H9 (cell line): Measurements from ENCODE around the gene GNMT. TPM values are rescaled to one million over a fixed set of nuclear protein-coding genes. Genes with fewer than 3 reads are reported as not detected.

ENCODE experiments used
- DNase-seq: peaks from one replicate; pipeline ENCODE4 v3.0.0-alpha.2; 2017
- H2AFZ ChIP-seq: one replicate; pipeline ENCODE4 v1.6.1; 2013; ENCODE audit warnings: mild to moderate bottlenecking, low read length, control low read depth, moderate library complexity
- H2AK5ac ChIP-seq: 2 replicates; pipeline ENCODE4 v1.6.1; 2013; ENCODE audit warnings: low read length, control low read depth, mixed read lengths; ENCODE audit not compliant: insufficient read length
- H2BK120ac ChIP-seq: one replicate; pipeline ENCODE4 v1.6.1; 2013; ENCODE audit warnings: low read depth, mild to moderate bottlenecking, low read length, control low read depth, inconsistent platforms; ENCODE audit not compliant: poor library complexity, severe bottlenecking
- H2BK12ac ChIP-seq: 2 replicates; pipeline ENCODE4 v1.6.1; 2013; ENCODE audit warnings: low read length, control low read depth, mixed read lengths, low read depth; ENCODE audit not compliant: insufficient read length
- H2BK15ac ChIP-seq: 2 replicates; pipeline ENCODE4 v1.6.1; 2013; ENCODE audit warnings: low read depth, low read length, control low read depth
- H2BK20ac ChIP-seq: one replicate; pipeline ENCODE4 v1.6.1; 2013; ENCODE audit warnings: low read depth, mild to moderate bottlenecking, low read length, control low read depth, inconsistent platforms; ENCODE audit not compliant: poor library complexity, severe bottlenecking
- H2BK5ac ChIP-seq: 2 replicates; pipeline ENCODE4 v1.6.1; 2013; ENCODE audit warnings: low read length, control low read depth, mixed read lengths; ENCODE audit not compliant: insufficient read length
- H3K14ac ChIP-seq: 2 replicates; pipeline ENCODE4 v1.6.1; 2013; ENCODE audit warnings: low read length, control low read depth; ENCODE audit not compliant: insufficient read depth
- H3K18ac ChIP-seq: 2 replicates; pipeline ENCODE4 v1.6.1; 2013; ENCODE audit warnings: low read depth, mild to moderate bottlenecking, mixed read lengths, low read length, control low read depth; ENCODE audit not compliant: insufficient read length
- H3K23ac ChIP-seq: 2 replicates; pipeline ENCODE4 v1.6.1; 2013; ENCODE audit warnings: low read length, control low read depth, mixed read lengths, low read depth; ENCODE audit not compliant: insufficient read length
- H3K23me2 ChIP-seq: 2 replicates; pipeline ENCODE4 v1.6.1; 2013; ENCODE audit warnings: low read depth, mild to moderate bottlenecking, mixed read lengths, low read length, control low read depth; ENCODE audit not compliant: insufficient read length, poor library complexity, severe bottlenecking
- H3K27ac ChIP-seq: 2 replicates; pipeline ENCODE4 v1.5.1; 2013; ENCODE audit warnings: low read length, control low read depth, mixed read lengths, low read depth; ENCODE audit not compliant: insufficient read length
- H3K27me3 ChIP-seq: 2 replicates; pipeline ENCODE4 v1.6.1; 2013; ENCODE audit warnings: low read length, control low read depth, inconsistent platforms; ENCODE audit not compliant: insufficient read depth
- H3K4ac ChIP-seq: 2 replicates; pipeline ENCODE4 v1.6.1; 2013; ENCODE audit warnings: low read depth, mild to moderate bottlenecking, control low read depth, inconsistent platforms, low read length, moderate library complexity
- H3K4me1 ChIP-seq: 2 replicates; pipeline ENCODE4 v1.6.1; 2013; ENCODE audit warnings: low read length, control low read depth, inconsistent platforms; ENCODE audit not compliant: insufficient read depth
- H3K4me2 ChIP-seq: 2 replicates; pipeline ENCODE4 v1.6.1; 2013; ENCODE audit warnings: low read length, control low read depth, mixed read lengths; ENCODE audit not compliant: insufficient read length, insufficient read depth
- H3K56ac ChIP-seq: 2 replicates; pipeline ENCODE4 v1.6.1; 2013; ENCODE audit warnings: low read depth, mild to moderate bottlenecking, mixed read lengths, low read length, control low read depth; ENCODE audit not compliant: insufficient read length
- H3K79me1 ChIP-seq: 2 replicates; pipeline ENCODE4 v1.6.1; 2013; ENCODE audit warnings: low read depth, mild to moderate bottlenecking, moderate library complexity, low read length, control low read depth, inconsistent platforms; ENCODE audit not compliant: insufficient read depth, poor library complexity, severe bottlenecking
- H3K79me2 ChIP-seq: 2 replicates; pipeline ENCODE4 v1.6.1; 2013; ENCODE audit warnings: low read length, control low read depth, inconsistent platforms; ENCODE audit not compliant: insufficient read depth
- H3K9ac ChIP-seq: 2 replicates; pipeline ENCODE4 v1.6.1; 2013; ENCODE audit warnings: low read length, control low read depth, mixed read lengths; ENCODE audit not compliant: insufficient read length; ENCODE audit errors: extremely low read depth
- H3K9me3 ChIP-seq: one replicate; pipeline ENCODE4 v1.6.1; 2013; ENCODE audit warnings: low read depth, low read length, inconsistent platforms; ENCODE audit not compliant: control insufficient read depth
- H3T11ph ChIP-seq: one replicate; pipeline ENCODE4 v1.6.1; 2013; ENCODE audit warnings: mild to moderate bottlenecking, low read length, control low read depth, inconsistent platforms
- H4K20me1 ChIP-seq: one replicate; pipeline ENCODE4 v1.6.1; 2013; ENCODE audit not compliant: control insufficient read depth, insufficient read length, insufficient read depth
- H4K5ac ChIP-seq: 2 replicates; pipeline ENCODE4 v1.6.1; 2013; ENCODE audit warnings: low read depth, mild to moderate bottlenecking, mixed read lengths, low read length, control low read depth; ENCODE audit not compliant: insufficient read length
- H4K8ac ChIP-seq: replicated peaks from 2 replicates; pipeline ENCODE4 v1.6.1; 2013; ENCODE audit warnings: low read length, control low read depth, mixed read lengths, low read depth; ENCODE audit not compliant: insufficient read length
- H4K91ac ChIP-seq: 2 replicates; pipeline ENCODE4 v1.6.1; 2013; ENCODE audit warnings: low read depth, mild to moderate bottlenecking, moderate library complexity, mixed read lengths, low read length, control low read depth; ENCODE audit not compliant: insufficient read length
- H3K27ac Mint-ChIP-seq, 3 experiments: 2 replicates in 2 of 3; 3 replicates in 1 of 3; pipeline ENCODE4 v1.8.0; 2020 to 2021; ENCODE audit warnings: mixed read lengths in 3 of 3, mild to moderate bottlenecking in 1 of 3, moderate library complexity in 1 of 3
- H3K27me3 Mint-ChIP-seq: 2 replicates; pipeline ENCODE4 v1.8.0; 2021; ENCODE audit warnings: low read depth, mild to moderate bottlenecking, moderate library complexity, mixed read lengths
- H3K36me3 Mint-ChIP-seq, 3 experiments: 2 replicates in 2 of 3; 3 replicates in 1 of 3; pipeline ENCODE4 v1.8.0; 2020 to 2021; ENCODE audit warnings: low read depth in 3 of 3, mixed read lengths in 3 of 3; ENCODE audit not compliant: insufficient read depth in 1 of 3
- H3K4me1 Mint-ChIP-seq, 2 experiments: 2 replicates each; pipeline ENCODE4 v1.8.0; 2020; ENCODE audit warnings: mixed read lengths in 2 of 2
- H3K4me3 Mint-ChIP-seq, 2 experiments: 2 replicates in 1 of 2; 3 replicates in 1 of 2; pipeline ENCODE4 v1.8.0; 2020 to 2021; ENCODE audit warnings: mild to moderate bottlenecking in 2 of 2, mixed read lengths in 2 of 2, moderate library complexity in 1 of 2
- H3K9me3 Mint-ChIP-seq, 2 experiments: 2 replicates in 1 of 2; 3 replicates in 1 of 2; pipeline ENCODE4 v1.8.0; 2020; ENCODE audit warnings: mild to moderate bottlenecking in 2 of 2, mixed read lengths in 2 of 2, moderate library complexity in 1 of 2
- WGBS: extraction: QIAGEN DNeasy Blood & Tissue Kit; methylation state at CpG from one replicate; pipeline ENCODE4 v1.1.7; 2013; ENCODE audit warnings: missing lambda C conversion rate, low lambda C conversion rate, mixed read lengths; ENCODE audit not compliant: insufficient read length; ENCODE audit errors: extremely low coverage; 5-methylcytosine and 5-hydroxymethylcytosine counted together
- total RNA-seq: library from RNA; stranded (reverse); gene quantifications from 2 replicates; pipeline ENCODE4 v1.2.1, GENCODE V29; 2021
- TF ChIP-seq, protein P1 (sequence below): fragments of 200-600 bp; sonication (generic); conservative IDR thresholded peaks from 3 replicates; pipeline ENCODE4 v1.8.0; 2021; ENCODE audit warnings: antibody characterized with exemption, mild to moderate bottlenecking

Gene GNMT
- total RNA-seq, 1 experiment from 2014 or later, result 1.1 TPM

DNA sequence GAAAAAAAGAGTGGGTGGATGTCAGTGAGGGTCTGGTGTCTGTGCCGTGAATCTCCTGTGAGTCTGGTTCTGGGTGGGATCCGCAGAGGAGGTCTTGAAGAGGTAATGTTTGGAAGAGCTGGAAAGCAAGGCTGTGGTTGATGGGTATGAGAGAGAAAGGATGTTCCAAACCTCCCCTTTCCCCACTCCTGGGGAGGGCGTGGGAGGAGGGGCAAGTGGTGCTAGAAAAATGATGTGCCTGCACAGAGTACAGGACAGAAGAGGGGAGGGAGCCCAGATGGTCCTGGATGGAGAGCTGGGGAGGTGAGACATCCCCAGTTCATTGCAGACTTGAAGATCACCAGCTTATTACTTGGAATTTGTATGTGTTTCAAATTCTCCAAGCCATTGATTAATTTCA is 28.1 kb upstream of the GNMT start:
- H2BK15ac ChIP-seq, result no peak overlapping the region
- H3T11ph ChIP-seq, result no peak overlapping the region
- no peak overlapping the region for H4K8ac ChIP-seq
- no peak overlapping the region for H3K4me2 ChIP-seq
- H2AFZ ChIP-seq, result no peak overlapping the region
- no peak overlapping the region for H4K91ac ChIP-seq
- no peaks in the 10 kb centered on the region for H3K79me1 ChIP-seq
- Mint-ChIP-seq H3K4me3 (peak overlapping the region in 1 of 2 experiments; percentile 9; a peak in 2 of 5 replicates), H3K27me3 (no peaks in the 10 kb centered on the region), H3K36me3 (peaks cover 32 to 63% (median 52%) of the 10 kb centered on the region in 3 experiments), H3K9me3 (no peaks in the 10 kb centered on the region), H3K27ac (peak overlapping the region in 2 of 3 experiments; percentile 13 to 26; a peak in 3 of 7 replicates), H3K4me1 (peaks cover 24 to 25% of the 10 kb centered on the region in 2 experiments)
- H3K23ac ChIP-seq, result no peak overlapping the region
- no peak overlapping the region for H3K56ac ChIP-seq
- H3K79me2 ChIP-seq, result peaks cover 2% of the 10 kb centered on the region; the same call in 1 of the 2 replicates
- no peak overlapping the region for H3K18ac ChIP-seq
- H3K27me3 ChIP-seq, result no peaks in the 10 kb centered on the region
- no peak overlapping the region for H2BK20ac ChIP-seq
- no peak overlapping the region for H3K14ac ChIP-seq
- H3K23me2 ChIP-seq, result peaks cover 18% of the 10 kb centered on the region
- DNase-seq, result no peak
- no peak overlapping the region for H3K9ac ChIP-seq
- no peak overlapping the region for H2AK5ac ChIP-seq
- H3K9me3 ChIP-seq, result no peaks in the 10 kb centered on the region
- H2BK12ac ChIP-seq, result no peak overlapping the region
- TF ChIP-seq, protein P1, sequence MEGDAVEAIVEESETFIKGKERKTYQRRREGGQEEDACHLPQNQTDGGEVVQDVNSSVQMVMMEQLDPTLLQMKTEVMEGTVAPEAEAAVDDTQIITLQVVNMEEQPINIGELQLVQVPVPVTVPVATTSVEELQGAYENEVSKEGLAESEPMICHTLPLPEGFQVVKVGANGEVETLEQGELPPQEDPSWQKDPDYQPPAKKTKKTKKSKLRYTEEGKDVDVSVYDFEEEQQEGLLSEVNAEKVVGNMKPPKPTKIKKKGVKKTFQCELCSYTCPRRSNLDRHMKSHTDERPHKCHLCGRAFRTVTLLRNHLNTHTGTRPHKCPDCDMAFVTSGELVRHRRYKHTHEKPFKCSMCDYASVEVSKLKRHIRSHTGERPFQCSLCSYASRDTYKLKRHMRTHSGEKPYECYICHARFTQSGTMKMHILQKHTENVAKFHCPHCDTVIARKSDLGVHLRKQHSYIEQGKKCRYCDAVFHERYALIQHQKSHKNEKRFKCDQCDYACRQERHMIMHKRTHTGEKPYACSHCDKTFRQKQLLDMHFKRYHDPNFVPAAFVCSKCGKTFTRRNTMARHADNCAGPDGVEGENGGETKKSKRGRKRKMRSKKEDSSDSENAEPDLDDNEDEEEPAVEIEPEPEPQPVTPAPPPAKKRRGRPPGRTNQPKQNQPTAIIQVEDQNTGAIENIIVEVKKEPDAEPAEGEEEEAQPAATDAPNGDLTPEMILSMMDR, result no peak
- H3K4ac ChIP-seq, result no peak overlapping the region
- no peak overlapping the region for H2BK120ac ChIP-seq
- H3K27ac ChIP-seq, result no peak overlapping the region
- no peaks in the 10 kb centered on the region for H4K20me1 ChIP-seq
- H2BK5ac ChIP-seq, result no peak overlapping the region
- no peak overlapping the region for H4K5ac ChIP-seq
- WGBS, result no CpG with 5 or more reads among the region's 3 CpGs
- H3K4me1 ChIP-seq, result no peaks in the 10 kb centered on the region; the same call in 1 of the 2 replicates
